ENCODE data around the gene C1QL4. TPM values are rescaled to one million over a fixed set of nuclear protein-coding genes. Genes with fewer than 3 reads are reported as not detected.

C1QL4 gene
- total and polyA plus RNA-seq, 2 of the 8 experiments (the other 6 are each of a cell fraction or from before 2014, with no cell fraction given): 0.28 to 0.63 TPM

DNA sequence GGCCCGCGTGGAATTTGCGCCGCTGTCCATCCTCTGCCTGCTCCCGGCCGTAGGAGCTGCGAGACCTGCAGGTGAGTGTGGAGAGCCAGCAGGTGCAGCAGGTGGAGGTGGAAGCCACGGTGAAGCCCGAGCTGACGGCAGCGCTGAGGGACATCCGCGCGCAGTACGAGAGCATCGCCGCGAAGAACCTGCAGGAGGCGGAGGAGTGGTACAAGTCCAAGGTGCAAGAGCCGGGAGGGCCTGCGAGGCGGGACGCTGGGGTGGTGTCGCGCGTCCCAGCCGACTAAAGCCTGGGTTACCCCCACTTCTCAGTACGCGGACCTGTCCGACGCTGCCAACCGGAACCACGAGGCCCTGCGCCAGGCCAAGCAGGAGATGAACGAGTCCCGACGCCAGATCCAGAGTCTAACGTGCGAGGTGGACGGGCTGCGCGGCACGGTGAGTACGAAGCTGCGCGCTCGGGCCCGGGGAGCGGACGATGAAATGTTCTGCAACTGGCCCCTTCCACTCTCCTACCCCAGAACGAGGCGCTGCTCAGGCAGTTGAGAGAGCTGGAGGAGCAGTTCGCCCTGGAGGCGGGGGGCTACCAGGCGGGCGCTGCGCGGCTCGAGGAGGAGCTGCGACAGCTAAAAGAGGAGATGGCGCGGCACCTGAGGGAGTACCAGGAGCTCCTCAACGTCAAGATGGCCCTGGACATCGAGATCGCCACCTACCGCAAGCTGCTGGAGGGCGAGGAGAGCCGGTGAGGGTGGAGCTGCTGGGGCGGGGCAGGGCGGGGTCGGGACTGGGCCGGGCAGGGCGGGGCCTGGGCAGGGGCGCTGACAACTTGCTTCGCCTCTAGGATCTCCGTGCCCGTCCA is 39.9 kb downstream of the C1QL4 start (continued):
- TF ChIP-seq, protein P1, sequence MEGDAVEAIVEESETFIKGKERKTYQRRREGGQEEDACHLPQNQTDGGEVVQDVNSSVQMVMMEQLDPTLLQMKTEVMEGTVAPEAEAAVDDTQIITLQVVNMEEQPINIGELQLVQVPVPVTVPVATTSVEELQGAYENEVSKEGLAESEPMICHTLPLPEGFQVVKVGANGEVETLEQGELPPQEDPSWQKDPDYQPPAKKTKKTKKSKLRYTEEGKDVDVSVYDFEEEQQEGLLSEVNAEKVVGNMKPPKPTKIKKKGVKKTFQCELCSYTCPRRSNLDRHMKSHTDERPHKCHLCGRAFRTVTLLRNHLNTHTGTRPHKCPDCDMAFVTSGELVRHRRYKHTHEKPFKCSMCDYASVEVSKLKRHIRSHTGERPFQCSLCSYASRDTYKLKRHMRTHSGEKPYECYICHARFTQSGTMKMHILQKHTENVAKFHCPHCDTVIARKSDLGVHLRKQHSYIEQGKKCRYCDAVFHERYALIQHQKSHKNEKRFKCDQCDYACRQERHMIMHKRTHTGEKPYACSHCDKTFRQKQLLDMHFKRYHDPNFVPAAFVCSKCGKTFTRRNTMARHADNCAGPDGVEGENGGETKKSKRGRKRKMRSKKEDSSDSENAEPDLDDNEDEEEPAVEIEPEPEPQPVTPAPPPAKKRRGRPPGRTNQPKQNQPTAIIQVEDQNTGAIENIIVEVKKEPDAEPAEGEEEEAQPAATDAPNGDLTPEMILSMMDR (IDR thresholded peaks at IDR 0.05; ENCODE audit: control extremely low read depth in 1 of 3, insufficient read depth in 1 of 3, low read depth in 1 of 3, low read length in 3 of 3): peak in 2 of 3 experiments; percentile 29 to 32; a peak in 3 of 4 replicates
- peak; percentile 35 for TF ChIP-seq ASH2L (IDR thresholded peaks at IDR 0.05; ENCODE audit: low read length)
- TF ChIP-seq SIX5 (IDR thresholded peaks at IDR 0.05; ENCODE audit: low read depth, low read length): no peak
- no peak for TF ChIP-seq POLR2A (IDR thresholded peaks at IDR 0.05; ENCODE audit: control extremely low read depth in 1 of 2, low read depth in 2 of 2, low read length in 2 of 2)
- TF ChIP-seq CBX8 (IDR thresholded peaks at IDR 0.05; ENCODE audit: borderline replicate concordance, low read depth, low read length): no peak
- no peak for TF ChIP-seq HDAC6 (IDR thresholded peaks at IDR 0.05; ENCODE audit: low read depth, low read length)

Data from H1 (cell line).